HG02981 (cell line): ENCODE data around the gene ADPGK.
"Not testable (repeated sequence)": the region's sequence is repeated elsewhere in the genome, so short reads cannot be mapped to it uniquely, and the experiment has no call there.

Experiments used
- ATAC-seq: cut with Tn5 transposase; IDR thresholded peaks from one replicate; pipeline ENCODE4 v1.9.1; 2021; ENCODE audit warnings: mild to moderate bottlenecking, moderate library complexity; ENCODE audit not compliant: unreplicated experiment

Gene ADPGK

GRCh38 chr15:72783640-72784455 is at the start of gene ADPGK:
ADPGK (minus strand) TSS chr15:72783758; CDS start chr15:72783691, 67 bp downstream.
- ATAC-seq: peak; percentile 75

GRCh38 chr15:72827226-72827625 is 43.7 kb upstream of the ADPGK start:
- no peak for ATAC-seq

- no peak for ATAC-seq
These were observed 43.1 kb upstream of the ADPGK start for GRCh38 chr15:72826611-72827010.

GRCh38 chr15:72825829-72826228 is 42.3 kb upstream of the ADPGK start:
- ATAC-seq: no peak

GRCh38 chr15:72824781-72825180 is 41.2 kb upstream of the ADPGK start:
- ATAC-seq: no peak

GRCh38 chr15:72824112-72824511 is 40.6 kb upstream of the ADPGK start:
- no peak for ATAC-seq

- no peak for ATAC-seq
These were observed 36.7 kb upstream of the ADPGK start for GRCh38 chr15:72820278-72820677.

GRCh38 chr15:72818632-72819031 is 35.1 kb upstream of the ADPGK start:
- ATAC-seq: no peak

GRCh38 chr15:72813345-72814004 is 29.9 kb upstream of the ADPGK start:
- no peak for ATAC-seq

GRCh38 chr15:72809329-72809728 is 25.8 kb upstream of the ADPGK start:
- ATAC-seq: no peak

- not testable (repeated sequence) for ATAC-seq
These were observed 23.8 kb upstream of the ADPGK start for GRCh38 chr15:72807346-72807745.

GRCh38 chr15:72803006-72803405 is 19.4 kb upstream of the ADPGK start:
- no peak for ATAC-seq

- ATAC-seq: no peak
These were observed 18.2 kb upstream of the ADPGK start for GRCh38 chr15:72801590-72802325.

- ATAC-seq: no peak
These were observed 17.4 kb upstream of the ADPGK start for GRCh38 chr15:72800833-72801481.

GRCh38 chr15:72797834-72798233 is 14.3 kb upstream of the ADPGK start:
- no peak for ATAC-seq

- ATAC-seq: no peak
These were observed 13.8 kb upstream of the ADPGK start for GRCh38 chr15:72797338-72797689.

GRCh38 chr15:72796515-72797337 is 13.2 kb upstream of the ADPGK start:
- ATAC-seq: no peak

- ATAC-seq: no peak
These were observed 12.6 kb upstream of the ADPGK start for GRCh38 chr15:72796210-72796514.

GRCh38 chr15:72793766-72794660 is 10.5 kb upstream of the ADPGK start:
- ATAC-seq: no peak

GRCh38 chr15:72792431-72792830 is 8.9 kb upstream of the ADPGK start:
- ATAC-seq: no peak
